SK-N-SH (cell line): ENCODE results near the gene POTEJ. TPM values are rescaled to one million over a fixed set of nuclear protein-coding genes. Genes with fewer than 3 reads are reported as not detected.
"Not testable (repeated sequence)": the region's sequence is repeated elsewhere in the genome, so short reads cannot be mapped to it uniquely, and the experiment has no call there.

ENCODE experiments used
- CTCF ChIA-PET: fragments of 300-600, 350-600 bp; formaldehyde crosslinking; extraction: SDS; loops from one replicate; lab custom pipeline; 2021; lab: Yijun Ruan, JAX
- POLR2A ChIA-PET: fragments of 350-600 bp; sonication (Branson Sonifier 250); formaldehyde crosslinking; extraction: SDS; loops from one replicate; lab custom pipeline; 2020; ENCODE audit warnings: antibody characterized with exemption, inconsistent platforms; lab: Yijun Ruan, JAX
- DNase-seq: peaks from one replicate; pipeline ENCODE4 v3.0.0; 2012
- H2AFZ ChIP-seq: fragments of 200-600 bp; sonication (generic); 2 replicates; pipeline ENCODE4 v1.8.1; 2016; ENCODE audit warnings: antibody characterized with exemption, mild to moderate bottlenecking, low read depth
- H3F3A ChIP-seq: fragments of 200-600 bp; sonication (generic); replicated peaks from 2 replicates; pipeline ENCODE3; 2016; ENCODE audit warnings: antibody characterized with exemption, mild to moderate bottlenecking; ENCODE audit not compliant: insufficient read depth
- H3K27ac ChIP-seq, 2 experiments: fragments of 200-500 bp in 1 of 2; fragments of 200-600 bp in 1 of 2; sonication (Bioruptor generic) in 1 of 2; sonication (generic), shearing (Covaris generic) in 1 of 2; 2 replicates each; pipeline versions ENCODE4 v1.5.1 to v1.6.1; 2014 to 2016; ENCODE audit warnings: low read depth in 2 of 2, inconsistent platforms in 1 of 2, low read length in 1 of 2, mild to moderate bottlenecking in 1 of 2, mixed read lengths in 1 of 2
- H3K27me3 ChIP-seq: fragments of 200-600 bp; sonication (generic), shearing (Covaris generic); 2 replicates; pipeline ENCODE4 v1.6.1; 2016; ENCODE audit warnings: mixed run types; ENCODE audit not compliant: insufficient read depth
- H3K36me3 ChIP-seq, 2 experiments: fragments of 200-500 bp in 1 of 2; fragments of 200-600 bp in 1 of 2; sonication (Bioruptor generic) in 1 of 2; sonication (generic) in 1 of 2; replicated peaks in 1 of 2; 2 replicates each; pipeline versions ENCODE3 to v1.5.1; 2014 to 2016; ENCODE audit warnings: low read length in 1 of 2, mild to moderate bottlenecking in 1 of 2; ENCODE audit not compliant: insufficient read depth in 2 of 2, control insufficient read depth in 1 of 2
- H3K4me1 ChIP-seq, 2 experiments: fragments of 200-500 bp in 1 of 2; fragments of 200-600 bp in 1 of 2; sonication (Bioruptor generic) in 1 of 2; sonication (generic), shearing (Covaris generic) in 1 of 2; 2 replicates each; pipeline versions ENCODE4 v1.5.1 to v1.6.1; 2014 to 2016; ENCODE audit warnings: low read depth in 1 of 2, low read length in 1 of 2, mixed run types in 1 of 2; ENCODE audit not compliant: insufficient read depth in 2 of 2, control insufficient read depth in 1 of 2
- H3K4me2 ChIP-seq: fragments of 200-600 bp; sonication (generic), shearing (Covaris generic); 2 replicates; pipeline ENCODE4 v1.6.1; 2017; ENCODE audit warnings: mixed run types
- H3K4me3 ChIP-seq, 2 experiments: fragments of 200-500 bp in 1 of 2; fragments of 200-600 bp in 1 of 2; sonication (Bioruptor generic) in 1 of 2; sonication (generic), shearing (Covaris generic) in 1 of 2; 2 replicates each; pipeline versions ENCODE4 v1.5.1 to v1.8.1; 2014 to 2016; ENCODE audit warnings: low read depth in 2 of 2, inconsistent platforms in 1 of 2, low read length in 1 of 2, mild to moderate bottlenecking in 1 of 2, mixed read lengths in 1 of 2, moderate library complexity in 1 of 2
- H3K79me2 ChIP-seq: fragments of 200-600 bp; sonication (generic); 2 replicates; pipeline ENCODE4 v1.8.1; 2017; ENCODE audit warnings: mild to moderate bottlenecking; ENCODE audit not compliant: insufficient read depth
- H3K9ac ChIP-seq: fragments of 200-600 bp; sonication (generic); 2 replicates; pipeline ENCODE4 v1.6.1; 2017; ENCODE audit warnings: mixed run types
- H3K9me2 ChIP-seq: fragments of 200-600 bp; sonication (generic); 2 replicates; pipeline ENCODE4 v1.6.1; 2017; ENCODE audit warnings: mixed run types
- H3K9me3 ChIP-seq: fragments of 200-600 bp; sonication (generic); 2 replicates; pipeline ENCODE4 v1.6.1; 2017; ENCODE audit warnings: mixed run types, mild to moderate bottlenecking, moderate library complexity
- H4K20me1 ChIP-seq: fragments of 200-600 bp; sonication (generic); 2 replicates; pipeline ENCODE4 v1.6.1; 2017; ENCODE audit warnings: mild to moderate bottlenecking, mixed run types; ENCODE audit not compliant: insufficient read depth
- CHD2 ChIP-seq: fragments of 150-350 bp; IDR thresholded peaks from 2 replicates; pipeline ENCODE4 v1.6.1; 2018; ENCODE audit warnings: low read length; ENCODE audit not compliant: partially characterized antibody
- EP300 ChIP-seq, 2 experiments: IDR thresholded peaks; 2 replicates each; pipeline versions ENCODE4 v1.4.0 to v1.6.1; 2012; ENCODE audit warnings: borderline replicate concordance in 1 of 2, low read depth in 1 of 2, low read length in 1 of 2
- RCOR1 ChIP-seq: fragments of 150-350 bp; IDR thresholded peaks from 2 replicates; pipeline ENCODE4 v1.6.1; 2017; ENCODE audit warnings: antibody characterized with exemption, low read length
- WGBS: methylation state at CpG from one replicate; pipeline ENCODE4 v1.1.6; 2017; ENCODE audit warnings: low lambda C conversion rate; 5-methylcytosine and 5-hydroxymethylcytosine counted together
- polyA plus RNA-seq, 3 experiments: library from polyadenylated mRNA; depleted of rRNA; stranded (reverse); fragments of >200 nt; gene quantifications; 2 replicates each; pipeline ENCODE4 v1.2.3, GENCODE V29; 2012

POTEJ gene
- polyA plus RNA-seq, 1 of the 3 experiments (the other 2 are of a cell fraction) = not detected

- POLR2A ChIA-PET, H3K4me3 ChIP-seq, H4K20me1 ChIP-seq, H3K9ac ChIP-seq, H3K4me1 ChIP-seq, H3K9me3 ChIP-seq, H3K79me2 ChIP-seq, DNase-seq, H3K27me3 ChIP-seq, H3K9me2 ChIP-seq, H2AFZ ChIP-seq, CTCF ChIA-PET, H3K4me2 ChIP-seq, H3K36me3 ChIP-seq, H3F3A ChIP-seq: not testable (repeated sequence)
- 4% methylated on average over 5 of the region's 8 CpGs for WGBS
- peak overlapping the region in 1 of 2 experiments; percentile 67; a peak in 1 of 4 replicates for H3K27ac ChIP-seq
Measured at GRCh38 chr2:130590170-130590841, 20.9 kb upstream of the POTEJ start.

- POLR2A ChIA-PET, H3K27me3 ChIP-seq, H3K79me2 ChIP-seq, H3K9me3 ChIP-seq, DNase-seq, H3K36me3 ChIP-seq, H3K4me3 ChIP-seq, H4K20me1 ChIP-seq, H3F3A ChIP-seq, CTCF ChIA-PET, H3K9me2 ChIP-seq, H3K4me1 ChIP-seq, H3K9ac ChIP-seq, H3K4me2 ChIP-seq, H2AFZ ChIP-seq: not testable (repeated sequence)
- peak; percentile 23 for TF ChIP-seq CHD2
- peak; percentile 62; the same call in 1 of the 2 replicates for TF ChIP-seq RCOR1
- TF ChIP-seq EP300 (IDR thresholded peaks at IDR 0.05; ENCODE audit: borderline replicate concordance in 1 of 2, low read depth in 1 of 2, low read length in 1 of 2) = peak in 1 of 2 experiments; percentile 38; a peak in 1 of 4 replicates
- WGBS = 12% methylated on average over 6 of the region's 7 CpGs
- peak overlapping the region in 1 of 2 experiments; percentile 67; a peak in 1 of 4 replicates for H3K27ac ChIP-seq
Measured at GRCh38 chr2:130590842-130591359, 20.3 kb upstream of the POTEJ start.

- H3K4me3 ChIP-seq, H3K79me2 ChIP-seq, H3K4me1 ChIP-seq, H3F3A ChIP-seq, H3K9ac ChIP-seq, H3K27ac ChIP-seq, POLR2A ChIA-PET, DNase-seq, H3K9me3 ChIP-seq, H3K27me3 ChIP-seq, CTCF ChIA-PET, H4K20me1 ChIP-seq, H3K9me2 ChIP-seq, H3K36me3 ChIP-seq, H2AFZ ChIP-seq, H3K4me2 ChIP-seq: not testable (repeated sequence)
- 65% methylated on average over 6 of the region's 40 CpGs for WGBS
Measured at GRCh38 chr2:130592791-130593414, 18.3 kb upstream of the POTEJ start.

- H3K9me3 ChIP-seq, H3K4me3 ChIP-seq, H3F3A ChIP-seq, H3K36me3 ChIP-seq, H3K9ac ChIP-seq, H3K9me2 ChIP-seq, H2AFZ ChIP-seq, H4K20me1 ChIP-seq, H3K27ac ChIP-seq, POLR2A ChIA-PET, H3K4me2 ChIP-seq, H3K79me2 ChIP-seq, H3K4me1 ChIP-seq, CTCF ChIA-PET, DNase-seq, H3K27me3 ChIP-seq: not testable (repeated sequence)
- WGBS = 40% methylated on average over 1 of the region's 4 CpGs
Measured at GRCh38 chr2:130594011-130594410, 17.2 kb upstream of the POTEJ start.

GRCh38 chr2:130596757-130597156, 14.5 kb upstream of the POTEJ start:
- H3K36me3 ChIP-seq, H3F3A ChIP-seq, H3K9ac ChIP-seq, CTCF ChIA-PET, H3K27ac ChIP-seq, H3K9me3 ChIP-seq, POLR2A ChIA-PET, DNase-seq, H3K79me2 ChIP-seq, H2AFZ ChIP-seq, H3K4me2 ChIP-seq, H3K4me3 ChIP-seq, H3K27me3 ChIP-seq, H3K4me1 ChIP-seq, H3K9me2 ChIP-seq, H4K20me1 ChIP-seq: not testable (repeated sequence)
- WGBS = 27% methylated on average over 2 of the region's 6 CpGs

- CTCF ChIA-PET, H3K27me3 ChIP-seq: not testable (repeated sequence)
Measured at GRCh38 chr2:130597994-130598393, 13.2 kb upstream of the POTEJ start.

More at GRCh38 chr2:130597994-130598393, 13.2 kb upstream of the POTEJ start:
- H3K79me2 ChIP-seq, H3K36me3 ChIP-seq, H3K4me1 ChIP-seq, H3K4me3 ChIP-seq, H3K9me2 ChIP-seq, H3K4me2 ChIP-seq, H3K9ac ChIP-seq, DNase-seq, H4K20me1 ChIP-seq, H3F3A ChIP-seq, H3K9me3 ChIP-seq, H3K27ac ChIP-seq, POLR2A ChIA-PET, H2AFZ ChIP-seq: not testable (repeated sequence)
- no CpG with 5 or more reads among the region's 22 CpGs for WGBS
